H1 (cell line): ENCODE results near the gene VOPP1. TPM values are rescaled to one million over a fixed set of nuclear protein-coding genes. Genes with fewer than 3 reads are reported as not detected.

ENCODE experiments used
- CTCF ChIA-PET: fragments of 300-600 bp; sonication (Branson Sonifier 250); formaldehyde crosslinking; loops from one replicate; lab custom pipeline; 2021; ENCODE audit not compliant: partially characterized antibody; lab: Charles Lee
- POLR2A ChIA-PET: fragments of 300-600 bp; sonication (Branson Sonifier 250); formaldehyde crosslinking; loops from one replicate; lab custom pipeline; 2021; ENCODE audit warnings: inconsistent platforms; ENCODE audit not compliant: partially characterized antibody; lab: Charles Lee
- DNase-seq, 2 experiments: peaks; one replicate each; pipeline versions ENCODE4 v3.0.0 to v3.0.0-alpha.2; 2010 to 2022; ENCODE audit warnings: low spot score in 2 of 2, low read depth in 1 of 2, mixed read lengths in 1 of 2
- FAIRE-seq: peaks from 2 replicates; lab custom pipeline; 2011; peaks lifted over from hg19 to GRCh38; lab: Jason Lieb, UNC
- H2AFZ ChIP-seq: 2 replicates; pipeline ENCODE4 v1.8.1; 2012; ENCODE audit warnings: low read length, inconsistent platforms
- H2AK5ac ChIP-seq: 2 replicates; pipeline ENCODE4 v1.6.1; 2013; ENCODE audit warnings: low read depth, low read length
- H2BK120ac ChIP-seq: replicated peaks from 2 replicates; pipeline ENCODE3; 2013; ENCODE audit warnings: low read depth, low read length, inconsistent platforms
- H2BK12ac ChIP-seq: 2 replicates; pipeline ENCODE4 v1.6.1; 2013; ENCODE audit warnings: low read depth, low read length
- H2BK15ac ChIP-seq: 2 replicates; pipeline ENCODE4 v1.6.1; 2013; ENCODE audit warnings: low read length
- H2BK20ac ChIP-seq: 2 replicates; pipeline ENCODE4 v1.6.1; 2013; ENCODE audit warnings: low read length
- H2BK5ac ChIP-seq: 2 replicates; pipeline ENCODE4 v1.6.1; 2013; ENCODE audit warnings: low read depth, low read length
- H3K14ac ChIP-seq: 2 replicates; pipeline ENCODE4 v1.6.1; 2013; ENCODE audit warnings: inconsistent platforms; ENCODE audit not compliant: insufficient read length
- H3K18ac ChIP-seq: 2 replicates; pipeline ENCODE4 v1.6.1; 2013; ENCODE audit warnings: low read length; ENCODE audit errors: extremely low read depth
- H3K23ac ChIP-seq: 2 replicates; pipeline ENCODE4 v1.6.1; 2013; ENCODE audit warnings: inconsistent platforms; ENCODE audit not compliant: insufficient read length
- H3K23me2 ChIP-seq: 2 replicates; pipeline ENCODE4 v1.6.1; 2013; ENCODE audit warnings: low read depth, low read length
- H3K27ac ChIP-seq: 2 replicates; pipeline ENCODE4 v1.6.1; 2011; ENCODE audit warnings: low read depth, low read length, inconsistent platforms
- H3K27me3 ChIP-seq, 4 experiments: replicated peaks in 1 of 4; 1 replicate in 1 of 4; 2 replicates in 3 of 4; pipeline versions ENCODE4 v1.6.1 to v1.8.1; 2011 to 2013; ENCODE audit warnings: low read length in 3 of 4, mild to moderate bottlenecking in 3 of 4, inconsistent platforms in 2 of 4, mixed read lengths in 2 of 4, moderate library complexity in 1 of 4; ENCODE audit not compliant: control insufficient read depth in 3 of 4, insufficient read depth in 3 of 4; ENCODE audit errors: extremely low read depth in 1 of 4
- H3K36me3 ChIP-seq, 4 experiments: 2 replicates each; pipeline versions ENCODE4 v1.6.1 to v1.8.1; 2011 to 2013; ENCODE audit warnings: mild to moderate bottlenecking in 4 of 4, low read length in 3 of 4, moderate library complexity in 2 of 4, control low read depth in 1 of 4, inconsistent platforms in 1 of 4; ENCODE audit not compliant: insufficient read depth in 4 of 4, control insufficient read depth in 2 of 4
- H3K4ac ChIP-seq: replicated peaks from 2 replicates; pipeline ENCODE3; 2013; ENCODE audit warnings: low read length, low read depth, mixed read lengths, inconsistent platforms; ENCODE audit not compliant: insufficient read length
- H3K4me1 ChIP-seq, 4 experiments: replicated peaks in 1 of 4; 1 replicate in 1 of 4; 2 replicates in 3 of 4; pipeline versions ENCODE4 v1.6.1 to v1.8.1; 2011 to 2013; ENCODE audit warnings: low read length in 3 of 4, inconsistent platforms in 2 of 4, mixed read lengths in 1 of 4; ENCODE audit not compliant: insufficient read depth in 4 of 4, control insufficient read depth in 3 of 4
- H3K4me2 ChIP-seq, 2 experiments: 2 replicates each; pipeline versions ENCODE4 v1.6.1 to v1.8.1; 2011 to 2013; ENCODE audit warnings: low read depth in 2 of 2, low read length in 2 of 2, control low read depth in 1 of 2, inconsistent platforms in 1 of 2, mild to moderate bottlenecking in 1 of 2; ENCODE audit not compliant: insufficient read depth in 1 of 2
- H3K4me3 ChIP-seq, 4 experiments: fragments of 200-600, 300-600 bp in 1 of 4; sonication (generic), shearing (Covaris generic), sonication (Bioruptor Twin) in 1 of 4; 2 replicates each; pipeline versions ENCODE4 v1.5.1 to v1.8.1; 2011 to 2016; ENCODE audit warnings: low read length in 4 of 4, low read depth in 3 of 4, control low read depth in 2 of 4, inconsistent platforms in 2 of 4, mild to moderate bottlenecking in 2 of 4, mixed read lengths in 1 of 4, moderate library complexity in 1 of 4; ENCODE audit not compliant: insufficient read depth in 2 of 4; ENCODE audit errors: extremely low read depth in 1 of 4
- H3K56ac ChIP-seq: replicated peaks from 2 replicates; pipeline ENCODE3; 2013; ENCODE audit warnings: low read depth, mild to moderate bottlenecking, mixed read lengths, low read length, inconsistent platforms; ENCODE audit not compliant: insufficient read length
- H3K79me1 ChIP-seq: 2 replicates; pipeline ENCODE4 v1.6.1; 2013; ENCODE audit warnings: low read depth, low read length, control low read depth
- H3K79me2 ChIP-seq, 2 experiments: 2 replicates each; pipeline versions ENCODE4 v1.6.1 to v1.8.1; 2012 to 2013; ENCODE audit warnings: low read length in 2 of 2, mild to moderate bottlenecking in 2 of 2, inconsistent platforms in 1 of 2; ENCODE audit not compliant: insufficient read depth in 2 of 2, control insufficient read depth in 1 of 2
- H3K9ac ChIP-seq, 4 experiments: replicated peaks in 1 of 4; 1 replicate in 1 of 4; 2 replicates in 3 of 4; pipeline versions ENCODE4 v1.6.1 to v1.8.1; 2011 to 2013; ENCODE audit warnings: low read depth in 3 of 4, low read length in 3 of 4, control low read depth in 2 of 4, mild to moderate bottlenecking in 2 of 4, moderate library complexity in 2 of 4, inconsistent platforms in 1 of 4; ENCODE audit errors: extremely low read depth in 1 of 4
- H3K9me3 ChIP-seq, 2 experiments: 2 replicates each; pipeline versions ENCODE4 v1.6.1 to v1.8.1; 2012 to 2013; ENCODE audit warnings: mild to moderate bottlenecking in 2 of 2, moderate library complexity in 2 of 2, control low read depth in 1 of 2, inconsistent platforms in 1 of 2, low read depth in 1 of 2, low read length in 1 of 2, mixed read lengths in 1 of 2; ENCODE audit not compliant: insufficient read depth in 2 of 2
- H4K20me1 ChIP-seq, 2 experiments: replicated peaks in 1 of 2; 2 replicates each; pipeline versions ENCODE3 to v1.8.1; 2011 to 2013; ENCODE audit warnings: inconsistent platforms in 2 of 2, low read length in 2 of 2, mild to moderate bottlenecking in 1 of 2; ENCODE audit not compliant: insufficient read depth in 2 of 2, control insufficient read depth in 1 of 2
- H4K5ac ChIP-seq: 2 replicates; pipeline ENCODE4 v1.6.1; 2013; ENCODE audit warnings: low read length, low read depth, mixed read lengths, inconsistent platforms; ENCODE audit not compliant: insufficient read length
- H4K8ac ChIP-seq: 2 replicates; pipeline ENCODE4 v1.8.0; 2013; ENCODE audit warnings: mild to moderate bottlenecking, moderate library complexity, low read length, inconsistent platforms; ENCODE audit not compliant: insufficient read depth; ENCODE audit errors: extremely low read depth
- H4K91ac ChIP-seq: replicated peaks from 2 replicates; pipeline ENCODE3; 2013; ENCODE audit warnings: low read length, mixed read lengths, inconsistent platforms; ENCODE audit not compliant: insufficient read length
- ATF3 ChIP-seq: IDR thresholded peaks from 2 replicates; pipeline ENCODE4 v1.6.1; 2011; ENCODE audit warnings: low read depth, mild to moderate bottlenecking, low read length; ENCODE audit not compliant: insufficient read depth
- CBX8 ChIP-seq: fragments of 300-800, 300-1000 bp; sonication (generic); IDR thresholded peaks from 2 replicates; pipeline ENCODE4 v1.7.1; 2016; ENCODE audit warnings: low read depth, low read length, borderline replicate concordance
- CEBPB ChIP-seq: IDR thresholded peaks from 2 replicates; pipeline ENCODE4 v1.6.1; 2012; ENCODE audit warnings: low read depth, low read length
- CHD2 ChIP-seq: IDR thresholded peaks from 2 replicates; pipeline ENCODE4 v1.6.1; 2012; ENCODE audit warnings: low read length, improper control_type of control experiment
- E2F6 ChIP-seq: IDR thresholded peaks from 2 replicates; pipeline ENCODE4 v1.6.1; 2012; ENCODE audit warnings: inconsistent platforms
- GTF2F1 ChIP-seq: IDR thresholded peaks from 2 replicates; pipeline ENCODE4 v1.6.1; 2012; ENCODE audit warnings: low read depth, low read length, improper control_type of control experiment, borderline replicate concordance
- JUN ChIP-seq: IDR thresholded peaks from 2 replicates; pipeline ENCODE4 v1.6.1; 2011; ENCODE audit warnings: low read depth, mild to moderate bottlenecking, improper control_type of control experiment, low read length
- JUND ChIP-seq: IDR thresholded peaks from 2 replicates; pipeline ENCODE4 v1.6.1; 2011; ENCODE audit warnings: mild to moderate bottlenecking, improper control_type of control experiment, low read length
- NRF1 ChIP-seq: IDR thresholded peaks from 2 replicates; pipeline ENCODE4 v1.6.1; 2011; ENCODE audit warnings: mild to moderate bottlenecking, low read depth, low read length, improper control_type of control experiment
- RBBP5 ChIP-seq: IDR thresholded peaks from 2 replicates; pipeline ENCODE4 v1.7.1; 2012; ENCODE audit warnings: low read depth, mild to moderate bottlenecking, inconsistent platforms, low read length, moderate library complexity, borderline replicate concordance
- RFX5 ChIP-seq: IDR thresholded peaks from 2 replicates; pipeline ENCODE4 v1.6.1; 2011; ENCODE audit warnings: low read depth, low read length, improper control_type of control experiment, borderline replicate concordance
- SAP30 ChIP-seq: fragments of 300-600 bp; sonication (generic); IDR thresholded peaks from 2 replicates; pipeline ENCODE4 v1.7.1; 2012; ENCODE audit warnings: low read length, moderate library complexity, mild to moderate bottlenecking, inconsistent platforms; ENCODE audit not compliant: insufficient read depth, insufficient replicate concordance
- SRF ChIP-seq: IDR thresholded peaks from 2 replicates; pipeline ENCODE4 v1.6.1; 2011; ENCODE audit warnings: mild to moderate bottlenecking, low read depth, low read length, moderate library complexity
- TAF7 ChIP-seq: optimal IDR thresholded peaks from 2 replicates; pipeline ENCODE3; 2011; ENCODE audit warnings: low read depth, mild to moderate bottlenecking, inconsistent platforms, low read length, moderate library complexity, borderline replicate concordance
- WGBS, 2 experiments: shearing (Covaris generic) in 1 of 2; methylation state at CpG; one replicate each; pipeline versions ENCODE4 v1.1.6 to v1.1.7; 2013 to 2015; ENCODE audit warnings: low lambda C conversion rate in 2 of 2, mixed read lengths in 2 of 2, inconsistent platforms in 1 of 2, low coverage in 1 of 2, missing lambda C conversion rate in 1 of 2; ENCODE audit not compliant: insufficient replicate concordance in 2 of 2, insufficient coverage in 1 of 2, insufficient read length in 1 of 2; ENCODE audit errors: extremely low coverage in 1 of 2, missing lambda C conversion rate in 1 of 2; 5-methylcytosine and 5-hydroxymethylcytosine counted together
- polyA plus RNA-seq, 7 experiments: library from polyadenylated mRNA; depleted of rRNA in 3 of 7; stranded (reverse) in 5 of 7; unstranded in 2 of 7; fragments of >200 nt in 5 of 7; fragments of 200-250 nt in 2 of 7; gene quantifications; 1 replicate in 5 of 7; 2 replicates in 1 of 7; 4 replicates in 1 of 7; pipeline versions ENCODE4 v1.2.1 to v1.2.3, GENCODE V29; 2011 to 2013; ENCODE audit warnings: missing spikeins in 2 of 7, mixed read lengths in 2 of 7
- total RNA-seq: library from RNA; stranded (reverse); fragmentation: NEBNext Ultra II Directional; extraction: Animal tissue kit (Norgen Biotek cat#: 25700); gene quantifications from 2 replicates; pipeline ENCODE4 v1.2.1, GENCODE V29; 2021

The VOPP1 gene
- total and polyA plus RNA-seq, 2 of the 8 experiments (the other 6 are each of a cell fraction or from before 2014, with no cell fraction given), result 44.7 to 83.0 TPM

DNA sequence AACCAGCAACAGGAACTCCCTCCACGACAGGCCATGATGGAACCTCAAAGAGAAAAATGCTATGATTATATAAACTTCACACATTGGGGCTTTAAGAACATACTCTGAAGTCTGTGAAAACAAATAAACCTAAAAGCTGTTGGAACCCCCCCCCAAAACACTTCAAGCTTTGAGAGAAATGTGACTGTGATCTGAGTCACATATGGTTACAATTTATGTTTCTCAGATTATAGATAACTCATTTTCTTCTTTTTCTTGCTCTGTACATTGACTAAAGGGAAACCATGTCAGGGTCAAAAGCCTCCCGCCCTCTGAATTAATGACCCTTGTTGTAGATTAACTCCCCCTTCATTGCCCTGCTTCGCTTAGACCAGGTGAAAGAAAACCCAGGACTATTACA is 15.8 kb downstream of the VOPP1 start:
- Histone ChIP-seq H2BK20ac (no peak overlapping the region), H3K4me2 (peak overlapping the region; percentile 22 to 63; a peak in 2 of 4 replicates), H3K36me3 (no peaks in the 10 kb centered on the region), H4K91ac (no peak overlapping the region), H4K5ac (no peak overlapping the region), H3K27me3 (no peaks in the 10 kb centered on the region), H3K27ac (no peak overlapping the region), H4K20me1 (peaks cover 6 to 27% of the 10 kb centered on the region in 2 experiments), H2BK120ac (no peak overlapping the region), H3K56ac (no peak overlapping the region), H3K23ac (no peak overlapping the region), H2BK5ac (no peak overlapping the region), H4K8ac (no peak overlapping the region), H2AK5ac (no peak overlapping the region), H2BK12ac (no peak overlapping the region), H3K9me3 (no peaks in the 10 kb centered on the region), H3K79me2 (peaks cover 14 to 97% of the 10 kb centered on the region in 2 experiments), H3K23me2 (no peaks in the 10 kb centered on the region; the same call in 1 of the 2 replicates), H3K4me3 (no peak overlapping the region), H3K79me1 (peaks cover 40% of the 10 kb centered on the region), H3K18ac (no peak overlapping the region), H2BK15ac (no peak overlapping the region), H3K14ac (no peak overlapping the region), H2AFZ (no peak overlapping the region), H3K4me1 (peaks cover 13 to 46% (median 26%) of the 10 kb centered on the region in 4 experiments), H3K4ac (no peak overlapping the region), H3K9ac (no peak overlapping the region)
- no peak for FAIRE-seq
- WGBS, 2 experiments, result 80% methylated on average over 3 of the region's 3 CpGs; no CpG with 5 or more reads in 1 of the 2 experiments
- no peak for DNase-seq
- POLR2A ChIA-PET, result no interaction called here
- CTCF ChIA-PET, result no interaction called here
- TF ChIP-seq GTF2F1 (no peak), CHD2 (no peak), SRF (no peak), CEBPB (no peak), NRF1 (no peak), CBX8 (no peak), RFX5 (no peak), JUND (no peak), E2F6 (no peak), JUN (no peak), TAF7 (no peak), ATF3 (no peak), RBBP5 (no peak), SAP30 (no peak)
